ENCODE results near the gene SERPINB13.
A peak's percentile ranks its signal among the peaks of the same experiment; 100 is the strongest.
"Not testable (repeated sequence)": the region's sequence is repeated elsewhere in the genome, so short reads cannot be mapped to it uniquely, and the experiment has no call there.

SERPINB13 gene

DNA sequence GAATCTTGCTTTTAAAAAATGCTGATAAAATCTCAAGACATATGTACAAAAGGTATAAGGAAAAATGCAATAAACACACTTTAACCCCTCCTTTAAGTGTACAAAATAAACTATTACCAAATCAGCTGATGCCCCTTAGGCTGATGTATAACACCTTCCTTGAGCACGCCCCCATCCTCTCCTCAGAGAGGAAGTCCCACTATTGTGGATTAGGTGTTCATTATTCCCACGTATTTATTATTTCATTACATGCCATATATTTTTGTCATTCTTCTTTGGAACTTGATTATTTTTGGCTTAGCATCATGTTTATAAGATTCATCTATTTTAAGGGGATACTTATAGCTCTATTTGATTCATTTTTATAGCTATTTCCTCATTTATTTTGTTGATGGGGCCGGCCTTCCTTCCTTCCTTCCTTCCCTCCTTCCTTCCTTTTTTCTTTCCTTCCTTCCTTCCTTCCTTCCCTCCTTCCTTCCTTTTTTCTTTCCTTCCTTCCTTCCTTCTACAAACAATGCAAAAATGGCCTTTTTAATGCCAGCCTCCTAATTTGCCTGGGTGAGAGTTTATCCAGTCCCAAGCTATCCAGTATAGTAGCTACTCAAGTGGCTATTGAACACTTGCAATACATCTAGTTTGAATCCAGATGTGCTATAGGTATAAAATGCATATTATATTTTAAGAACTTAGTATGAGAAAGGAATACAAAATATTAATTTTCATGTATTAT, 4.0 kb downstream of the SERPINB13 start:
- DNase-seq, result no peak

DNA sequence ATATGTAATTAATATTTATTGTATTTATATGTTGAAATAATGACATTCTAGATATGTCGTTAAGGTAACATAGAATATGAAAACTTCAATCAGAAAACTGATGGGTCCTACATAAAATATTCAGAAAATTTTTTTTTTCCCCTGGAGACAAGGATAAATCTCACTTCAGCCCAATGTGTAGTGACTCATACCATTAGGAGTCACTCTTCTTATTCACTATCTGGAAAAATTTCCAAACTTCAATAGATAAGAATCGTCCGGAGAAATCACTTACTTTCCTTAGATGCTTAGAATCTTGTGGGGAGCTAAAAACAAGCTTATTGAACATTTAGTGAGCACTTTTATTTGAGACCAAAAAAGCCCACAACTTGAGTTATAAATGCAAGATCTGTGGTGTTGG, 4.6 kb downstream of the SERPINB13 start:
- DNase-seq, result no peak

DNA sequence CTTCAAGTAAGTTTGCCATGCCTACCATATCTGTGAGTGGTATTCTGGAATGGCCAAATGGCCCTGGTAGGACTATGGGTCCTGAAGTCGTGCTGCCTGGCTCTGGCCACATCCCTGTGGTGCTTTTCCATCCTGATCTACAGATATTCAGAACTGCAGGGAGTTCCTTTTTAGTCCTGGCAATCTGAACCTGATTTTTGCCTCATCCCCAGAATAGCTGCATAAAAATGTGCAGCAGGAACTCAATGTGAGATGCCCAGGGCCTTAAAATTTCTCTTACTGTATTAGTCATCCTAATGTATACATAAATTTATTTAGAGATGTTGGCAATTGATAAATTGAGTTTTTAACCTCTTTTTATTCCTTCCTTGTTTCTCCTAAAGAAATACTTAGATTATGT, 5.3 kb downstream of the SERPINB13 start:
- no peak for DNase-seq

DNA sequence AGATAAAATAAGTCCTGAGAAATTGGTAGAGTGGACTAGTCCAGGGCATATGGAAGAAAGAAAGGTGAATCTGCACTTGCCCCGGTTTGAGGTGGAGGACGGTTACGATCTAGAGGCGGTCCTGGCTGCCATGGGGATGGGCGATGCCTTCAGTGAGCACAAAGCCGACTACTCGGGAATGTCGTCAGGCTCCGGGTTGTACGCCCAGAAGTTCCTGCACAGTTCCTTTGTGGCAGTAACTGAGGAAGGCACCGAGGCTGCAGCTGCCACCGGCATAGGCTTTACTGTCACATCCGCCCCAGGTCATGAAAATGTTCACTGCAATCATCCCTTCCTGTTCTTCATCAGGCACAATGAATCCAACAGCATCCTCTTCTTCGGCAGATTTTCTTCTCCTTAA, 9.8 kb downstream of the SERPINB13 start:
- DNase-seq, result no peak

DNA sequence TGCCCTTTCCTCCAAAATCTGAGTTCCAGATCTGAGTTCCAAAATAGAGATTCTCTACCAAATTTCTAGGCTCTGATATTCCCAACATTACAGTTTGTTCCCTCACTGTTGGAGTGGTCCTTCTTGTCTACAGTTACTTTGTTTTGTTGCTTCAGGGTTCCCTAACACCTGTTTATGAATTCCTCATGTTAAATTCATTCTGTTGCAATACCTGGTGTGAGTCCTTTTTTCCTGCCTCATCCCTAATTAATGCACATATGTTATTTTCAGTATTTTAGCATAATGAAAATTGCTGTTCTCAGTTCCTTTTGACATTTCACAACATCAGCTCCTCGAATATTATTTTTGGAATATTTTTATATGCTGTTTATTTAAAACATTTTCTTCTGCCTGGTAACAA, 16.2 kb downstream of the SERPINB13 start:
- no peak for DNase-seq

DNA sequence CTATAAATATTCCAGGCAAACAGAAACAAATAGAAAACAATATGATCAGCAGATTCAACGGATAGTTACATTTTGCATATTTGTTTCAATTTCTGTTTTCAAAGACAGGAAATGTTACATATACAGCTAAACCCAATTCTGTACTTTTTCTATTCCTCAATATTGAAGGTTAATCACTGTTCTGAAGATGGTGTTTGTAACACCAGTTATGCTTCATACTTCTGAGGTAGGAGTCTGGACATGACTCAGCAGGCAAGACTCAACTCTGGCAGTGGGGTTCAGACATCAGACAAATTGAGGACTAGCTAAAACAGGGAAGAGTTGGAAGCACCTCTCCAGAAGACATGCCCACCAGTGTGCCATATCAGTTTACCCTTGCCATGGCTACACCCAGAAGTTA, 16.6 kb downstream of the SERPINB13 start:
- peak; percentile 18 for DNase-seq

DNA sequence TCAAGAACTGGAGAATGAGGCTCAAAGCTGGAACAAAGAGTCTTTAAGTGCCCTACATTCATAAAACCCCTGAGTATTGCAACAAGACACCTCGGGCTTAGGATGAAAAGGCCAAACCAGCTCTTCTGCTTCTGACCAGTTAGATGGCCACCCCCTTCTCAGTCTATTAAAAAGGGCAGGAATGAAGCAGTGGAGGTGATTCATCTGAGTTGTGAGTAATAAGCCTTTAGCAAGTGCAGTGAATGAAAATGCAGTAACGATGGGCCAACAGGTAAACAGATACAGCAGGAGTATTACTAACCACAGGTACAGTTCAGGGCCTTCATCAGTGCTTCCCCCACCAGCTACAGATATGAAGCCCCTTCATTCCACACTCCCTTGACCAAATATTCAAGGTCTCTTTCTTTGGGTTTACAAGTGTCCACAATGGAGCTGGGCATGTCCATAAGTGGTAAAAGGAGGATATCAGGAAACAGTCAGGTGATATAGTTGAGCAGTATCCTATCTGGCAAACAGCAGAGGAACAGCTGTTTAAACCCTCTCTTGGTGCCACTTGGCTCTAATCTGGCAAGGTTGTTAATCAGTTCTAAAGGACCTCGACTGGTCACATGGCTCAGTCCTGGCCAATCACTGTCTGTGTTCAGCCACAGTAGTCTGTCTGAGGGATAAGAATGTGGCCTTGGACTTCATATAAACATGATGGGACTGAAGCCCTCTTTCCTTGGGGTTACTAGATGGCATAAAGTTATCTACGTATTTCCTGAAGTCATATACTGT, 17.8 kb downstream of the SERPINB13 start:
- DNase-seq, result no peak

DNA sequence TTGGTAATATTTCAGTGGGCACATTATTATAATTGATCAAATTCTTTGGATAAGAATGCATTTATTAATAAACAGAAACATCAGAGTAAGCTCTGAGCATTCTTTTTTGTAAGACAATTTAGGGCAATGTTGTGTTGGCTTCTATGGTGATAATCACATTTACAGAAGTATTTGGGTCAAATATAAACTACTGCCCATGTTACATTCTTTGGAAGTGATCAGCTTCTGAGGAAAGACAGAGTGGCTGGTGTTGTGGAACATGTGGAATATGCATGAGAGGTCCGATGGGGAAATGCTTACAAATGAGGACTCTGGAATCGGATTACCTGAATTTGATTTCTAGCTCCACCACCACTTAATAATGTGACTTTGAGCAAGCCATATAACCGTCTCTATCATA, 19.4 kb downstream of the SERPINB13 start:
- DNase-seq, result no peak

DNA sequence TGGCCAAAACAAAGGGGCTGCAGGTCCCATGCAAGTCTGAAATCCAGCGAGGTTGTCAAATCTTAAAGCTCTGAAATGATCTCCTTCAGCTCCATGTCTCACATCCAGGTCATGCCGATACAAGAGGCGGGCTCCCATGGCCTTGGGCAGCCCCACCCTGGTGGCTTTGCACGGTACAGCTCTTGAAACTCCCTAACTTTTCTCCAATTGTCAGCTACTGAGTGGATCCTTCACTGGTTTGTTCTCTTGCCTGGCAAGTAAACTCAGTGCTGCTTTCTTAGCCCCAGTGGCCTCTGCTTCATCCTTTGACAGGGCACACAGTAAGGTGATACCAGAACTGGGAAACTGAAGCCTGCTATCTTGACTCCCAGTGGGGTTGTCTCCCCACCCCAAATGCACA, 26.3 kb downstream of the SERPINB13 start:
- DNase-seq, result no peak

DNA sequence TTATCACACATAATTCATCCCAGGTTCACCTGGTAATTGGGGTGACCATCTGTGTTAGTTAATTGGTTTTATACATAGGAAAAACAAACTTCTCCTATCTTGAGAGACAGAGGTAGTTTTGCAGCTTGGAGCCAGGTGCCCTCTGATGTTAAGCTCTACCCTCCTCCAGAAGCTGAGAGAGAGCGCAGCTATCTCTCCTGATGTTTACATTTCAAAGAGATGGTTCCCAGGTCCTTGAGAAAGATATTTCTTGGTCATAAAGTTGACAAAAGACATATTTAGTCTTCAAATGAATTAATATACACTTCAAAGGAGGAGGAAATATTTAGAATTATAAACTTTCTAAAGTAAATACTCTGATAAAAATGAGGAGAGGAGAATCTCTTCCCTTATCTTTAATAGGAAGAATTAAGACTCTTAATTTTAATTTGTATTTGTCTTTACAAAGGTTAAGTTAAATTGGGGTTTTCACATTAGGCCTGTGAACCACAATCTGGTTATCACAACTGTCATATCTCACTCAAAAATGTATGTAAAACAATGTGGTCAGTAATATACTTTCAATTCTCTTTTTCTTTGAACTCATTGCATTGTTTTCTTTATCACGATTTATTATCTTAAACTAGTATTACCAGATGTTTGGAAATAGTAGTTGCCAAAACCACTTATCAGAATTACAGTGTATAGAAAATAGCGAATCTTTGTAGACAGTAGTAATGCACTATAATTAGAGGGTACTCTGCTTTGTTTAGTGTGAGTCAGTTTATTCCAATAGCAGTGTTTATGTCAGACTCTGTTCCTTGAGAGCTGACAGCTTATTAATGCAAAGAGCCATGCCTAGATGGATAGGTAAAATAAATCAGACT, 30.1 kb downstream of the SERPINB13 start:
- no peak for DNase-seq

DNA sequence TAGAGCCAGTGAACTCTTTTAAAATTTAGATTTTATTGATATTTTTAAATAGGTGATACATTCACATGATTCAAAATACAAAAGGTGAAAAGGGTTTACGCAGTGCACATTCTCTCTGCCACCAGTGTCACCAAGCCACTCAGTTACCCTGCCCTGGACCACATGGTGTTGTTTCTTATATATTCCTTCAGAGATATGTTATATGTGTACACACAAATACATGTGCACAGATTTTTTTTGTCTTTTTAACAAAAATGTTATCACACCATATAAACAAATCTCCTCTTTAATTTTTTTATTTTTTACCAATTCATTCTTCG, 30.7 kb downstream of the SERPINB13 start:
- no peak for DNase-seq

DNA sequence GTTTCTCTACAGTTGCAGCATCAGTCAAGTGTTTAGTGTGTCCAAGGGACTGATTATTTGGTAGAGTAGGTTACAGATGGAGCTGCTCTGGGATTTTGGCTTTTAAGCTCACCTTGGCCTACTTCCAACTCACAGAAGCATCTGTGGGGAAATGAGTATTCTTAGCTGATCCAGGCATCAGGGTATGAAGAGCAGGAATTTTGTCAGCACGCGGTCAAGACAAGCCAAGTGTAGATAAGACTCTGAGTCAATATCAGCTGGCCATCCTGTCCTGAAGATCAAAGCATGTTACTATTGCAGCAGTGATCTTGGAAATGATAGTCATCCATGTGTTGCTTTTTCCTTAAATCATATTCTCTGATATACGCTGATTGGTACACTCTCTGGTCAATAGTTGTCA, 32.5 kb downstream of the SERPINB13 start:
- DNase-seq, result no peak

DNA sequence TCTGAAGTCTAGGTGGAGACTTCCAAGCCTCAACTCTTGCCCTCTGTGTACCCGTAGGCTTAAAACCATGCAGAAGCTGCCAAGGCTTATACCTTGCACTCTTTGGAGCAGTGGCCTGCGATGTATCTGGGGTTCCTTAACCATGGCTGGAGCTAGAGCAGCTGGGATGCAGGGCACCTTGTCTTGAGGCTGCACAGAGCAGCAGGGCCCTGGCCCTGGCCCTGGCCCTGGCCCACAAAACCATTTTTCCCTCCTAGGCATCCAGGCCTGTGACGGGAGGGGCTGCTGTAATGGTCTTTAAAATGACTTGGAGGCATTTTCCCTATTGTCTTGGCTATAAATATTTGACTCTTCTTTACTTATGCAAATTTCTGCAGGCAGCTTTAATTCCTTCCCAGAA, 37.7 kb downstream of the SERPINB13 start:
- DNase-seq, result no peak

DNA sequence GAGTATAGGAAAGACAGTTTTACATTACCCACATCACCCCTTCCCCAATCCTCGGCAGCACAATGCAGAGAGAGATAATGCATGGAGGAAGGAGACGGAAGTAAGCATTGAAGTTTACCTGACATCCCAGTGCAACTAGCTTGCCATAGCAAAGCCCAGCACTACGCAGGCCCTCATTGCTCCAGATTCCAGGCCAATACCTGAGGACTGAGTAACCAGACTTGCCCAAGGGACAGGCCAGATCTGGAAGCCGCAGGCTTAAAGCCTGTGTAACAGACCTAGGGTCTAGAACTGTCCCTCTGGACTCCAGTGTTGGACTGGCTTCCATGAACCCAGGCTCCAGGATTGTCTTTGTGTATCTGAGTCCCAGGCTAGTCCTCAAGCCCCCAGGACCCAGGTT, 39.3 kb downstream of the SERPINB13 start:
- DNase-seq, result no peak

DNA sequence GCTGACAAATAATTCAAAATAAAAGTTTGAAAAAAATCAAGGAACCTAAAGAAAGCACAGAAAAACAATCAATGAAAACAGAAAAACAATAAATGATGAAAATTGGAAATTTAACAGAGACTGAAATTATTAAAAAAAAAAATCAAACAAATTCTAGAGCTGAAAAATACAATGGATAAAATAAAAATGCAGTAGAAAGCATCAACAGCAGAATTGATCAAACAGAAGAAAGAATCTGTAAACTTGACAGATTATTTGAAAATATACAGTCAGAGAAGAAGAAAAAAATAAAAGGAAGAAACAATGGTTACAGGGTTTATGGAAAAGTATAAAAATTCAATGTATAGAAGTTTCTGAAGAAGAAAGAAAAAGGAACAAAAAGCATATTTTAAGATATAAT, 40.7 kb downstream of the SERPINB13 start:
- no peak for DNase-seq

DNA sequence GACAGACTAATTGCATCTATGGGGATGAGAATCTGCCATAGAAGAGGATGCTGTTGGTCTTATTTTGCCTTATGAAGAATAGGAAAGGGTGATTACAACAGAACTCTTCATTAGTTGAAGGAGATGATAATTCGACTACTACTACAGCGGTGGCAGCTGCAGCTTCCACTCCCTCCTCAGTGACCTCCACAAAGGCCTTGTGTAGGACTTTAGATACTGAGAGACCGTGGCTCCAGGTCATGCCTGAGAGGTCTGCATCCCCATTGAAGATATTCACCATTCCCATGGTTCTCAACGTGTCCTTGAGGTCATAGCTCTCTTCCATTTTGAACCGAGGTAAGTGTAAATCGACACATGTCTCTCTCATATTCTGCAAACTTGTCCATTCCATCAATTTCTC, 50.6 kb downstream of the SERPINB13 start:
- DNase-seq, result no peak

DNA sequence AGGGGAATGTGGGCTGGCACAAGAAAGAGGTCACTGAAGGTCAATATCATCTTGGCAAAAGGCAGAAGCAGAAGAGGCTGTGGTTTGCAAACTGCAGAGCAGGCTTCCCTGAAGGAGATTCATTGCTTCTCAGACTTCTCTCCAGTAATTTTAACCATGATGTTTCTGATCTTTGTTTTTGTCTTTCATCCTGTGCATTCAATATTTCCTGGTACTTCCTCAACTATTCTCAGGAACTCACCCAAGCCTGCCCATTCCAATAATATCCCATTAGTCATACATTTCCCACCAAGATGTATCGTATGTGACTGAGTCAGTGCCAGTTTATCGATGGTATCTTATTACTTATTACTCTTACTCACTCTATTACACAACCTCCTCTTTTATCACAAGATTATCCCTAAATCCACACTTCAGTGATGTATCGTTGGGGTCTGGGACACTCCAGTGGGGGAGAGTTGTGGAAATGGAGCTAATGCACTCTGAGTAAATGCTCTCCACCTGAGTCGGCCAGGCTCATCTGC, 54.1 kb downstream of the SERPINB13 start:
- not testable (repeated sequence) for DNase-seq

DNA sequence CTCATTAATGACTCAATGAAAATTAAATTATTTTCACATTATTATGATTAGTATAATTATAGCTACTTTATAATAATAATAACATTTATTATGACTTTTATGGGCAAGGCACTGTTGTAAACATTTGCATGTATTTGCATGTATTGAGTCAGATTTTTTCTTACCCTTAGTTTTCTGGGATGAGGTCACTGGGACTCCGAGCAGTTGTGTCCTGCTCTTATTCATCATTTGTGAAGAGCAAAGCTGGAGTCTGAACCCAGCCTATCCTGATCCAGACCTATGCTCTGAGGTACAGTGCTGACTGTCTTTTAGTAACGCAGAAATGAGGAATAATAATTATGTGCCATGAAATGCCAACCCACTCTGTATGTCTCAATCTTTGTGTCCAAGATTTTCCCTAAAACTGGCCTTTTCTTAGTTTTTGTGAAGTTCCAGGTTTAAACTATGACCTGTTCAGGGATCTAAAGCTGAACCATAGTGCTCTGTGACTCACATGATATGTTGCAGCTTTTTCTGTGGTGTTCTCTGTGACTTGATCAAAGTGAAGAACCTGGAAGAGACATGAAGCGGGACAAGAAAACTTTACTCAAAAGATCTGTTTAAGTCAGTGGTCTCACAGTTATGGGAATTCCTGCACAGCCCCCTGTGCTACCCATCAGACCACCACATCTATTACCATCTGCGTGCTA, 55.7 kb downstream of the SERPINB13 start:
- not testable (repeated sequence) for DNase-seq

DNA sequence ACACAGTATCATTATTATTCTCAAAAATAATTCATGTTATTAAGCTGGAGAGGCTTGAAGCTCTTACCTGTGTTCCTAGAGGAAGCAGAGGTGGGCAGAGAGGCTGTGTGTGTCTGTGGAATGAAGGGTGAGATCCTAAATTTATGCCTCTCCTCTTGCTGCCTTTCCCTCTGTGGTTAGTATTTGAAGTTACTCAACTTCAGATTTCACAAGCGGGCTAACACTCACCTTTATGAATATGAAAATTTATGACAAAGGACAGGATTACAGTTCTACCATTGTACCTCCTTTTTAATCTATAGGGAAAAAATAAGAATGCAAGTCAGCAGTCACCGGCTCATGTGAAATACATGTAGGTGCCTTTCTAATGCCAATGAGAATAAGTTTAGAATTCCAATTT, 57.0 kb downstream of the SERPINB13 start, which contains the start of gene SERPINB4:
TSS of gene SERPINB4 (minus strand) at position 115 of the 400 bp plus-strand sequence. CDS start 679 bp downstream, outside the sequence.
- DNase-seq, result not testable (repeated sequence)

DNA sequence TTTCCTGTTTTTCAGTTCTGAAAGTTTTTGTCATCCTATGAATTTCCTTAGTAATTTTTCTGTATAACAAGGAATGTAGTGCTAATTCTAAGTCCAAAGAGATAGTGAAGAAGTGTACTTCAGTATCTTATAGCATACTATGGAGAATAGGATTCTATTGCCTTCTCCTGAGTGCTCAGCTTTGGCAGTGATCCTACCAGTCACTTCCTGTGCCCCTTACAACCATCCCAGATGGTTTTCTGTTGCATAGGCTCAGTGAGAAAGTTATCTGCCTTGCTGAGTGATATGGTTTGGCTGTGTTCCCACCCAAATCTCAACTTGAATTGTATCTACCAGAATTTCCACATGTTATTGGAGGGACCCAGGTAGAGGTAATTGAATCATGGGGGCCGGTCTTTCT, 57.6 kb downstream of the SERPINB13 start:
- DNase-seq, result not testable (repeated sequence)

DNA sequence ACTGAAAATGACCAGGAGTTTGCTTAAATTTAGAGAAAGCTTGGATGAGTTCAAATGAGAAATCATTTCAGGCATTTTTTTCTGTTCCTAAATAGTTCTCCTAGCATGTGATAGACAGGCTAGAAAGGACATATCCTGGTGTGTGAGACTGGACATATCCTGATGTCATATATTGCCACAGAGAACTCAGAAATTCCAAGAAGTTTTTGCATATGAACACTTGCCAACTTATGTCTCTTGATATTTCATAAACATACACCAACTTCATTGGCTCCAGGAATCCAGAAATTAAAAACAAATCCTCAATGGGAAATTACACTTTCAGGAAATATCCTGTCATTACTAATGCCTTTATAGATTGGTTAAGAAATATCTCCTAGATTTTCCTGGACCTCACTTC, 59.8 kb downstream of the SERPINB13 start:
- no peak for DNase-seq

DNA sequence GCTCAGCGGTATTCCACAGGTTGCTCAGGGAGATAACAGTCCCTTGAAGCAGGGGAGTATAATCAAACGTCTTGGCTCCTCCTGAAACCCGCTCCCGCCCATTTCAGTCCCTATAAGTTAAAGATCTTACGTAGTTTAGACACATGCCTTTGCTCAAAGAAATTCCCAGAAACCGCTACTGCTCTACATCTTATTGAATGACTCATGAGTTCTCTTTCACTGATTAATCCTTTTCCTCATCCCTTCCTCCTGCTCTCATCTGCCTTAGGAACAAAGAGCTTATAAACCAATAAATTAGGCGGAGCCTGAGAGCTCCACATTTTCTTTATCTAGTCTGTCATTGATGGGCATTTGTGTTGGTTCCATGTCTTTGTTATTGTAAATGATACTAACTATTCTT, 61.1 kb downstream of the SERPINB13 start:
- no peak for DNase-seq

All from activated CD4-positive, alpha-beta T cell treated with anti-CD3 and anti-CD28 coated beads, Interleukin-2, amount 50 U/mL, for 16 hours (primary cell).